GM19025 (cell line): ENCODE data around the gene ABCG1.

Experiments
- ATAC-seq: cut with Tn5 transposase; IDR thresholded peaks from one replicate; pipeline ENCODE4 v1.9.1; 2021; ENCODE audit warnings: mild to moderate bottlenecking, low read depth, moderate library complexity; ENCODE audit not compliant: unreplicated experiment

The ABCG1 gene

DNA sequence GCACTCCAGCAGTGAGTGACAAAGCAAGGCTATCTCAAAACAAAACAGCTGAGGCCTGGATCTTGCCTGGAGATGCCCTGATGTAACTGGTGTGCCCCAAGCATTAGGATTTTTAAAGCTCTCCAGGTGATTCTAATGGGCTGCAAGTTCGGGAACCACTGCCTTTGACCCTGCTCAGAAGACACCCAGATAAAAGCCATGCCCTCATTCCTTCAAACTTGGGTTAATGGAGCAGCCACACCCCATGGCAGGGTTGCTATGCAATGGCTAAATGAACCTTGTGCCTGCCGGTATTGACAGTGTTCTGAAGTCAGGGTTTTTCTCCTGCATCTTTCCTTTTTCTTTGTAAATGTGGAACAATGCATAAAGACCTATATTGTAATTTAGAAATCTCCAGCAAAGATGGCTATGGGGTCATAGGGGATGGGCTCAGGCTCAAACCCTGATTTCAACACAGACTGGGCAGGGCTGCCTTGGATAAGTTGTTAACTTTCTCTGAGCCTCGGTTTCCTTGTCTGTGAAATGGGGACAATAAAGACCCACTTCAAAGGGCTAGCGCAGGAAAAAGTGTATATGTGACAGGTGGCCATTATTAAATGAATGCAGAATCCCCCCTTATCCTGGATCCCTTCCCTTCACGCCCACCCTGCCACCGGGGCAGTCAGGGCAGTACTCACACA is 95.8 kb downstream of the ABCG1 start:
- no peak for ATAC-seq

DNA sequence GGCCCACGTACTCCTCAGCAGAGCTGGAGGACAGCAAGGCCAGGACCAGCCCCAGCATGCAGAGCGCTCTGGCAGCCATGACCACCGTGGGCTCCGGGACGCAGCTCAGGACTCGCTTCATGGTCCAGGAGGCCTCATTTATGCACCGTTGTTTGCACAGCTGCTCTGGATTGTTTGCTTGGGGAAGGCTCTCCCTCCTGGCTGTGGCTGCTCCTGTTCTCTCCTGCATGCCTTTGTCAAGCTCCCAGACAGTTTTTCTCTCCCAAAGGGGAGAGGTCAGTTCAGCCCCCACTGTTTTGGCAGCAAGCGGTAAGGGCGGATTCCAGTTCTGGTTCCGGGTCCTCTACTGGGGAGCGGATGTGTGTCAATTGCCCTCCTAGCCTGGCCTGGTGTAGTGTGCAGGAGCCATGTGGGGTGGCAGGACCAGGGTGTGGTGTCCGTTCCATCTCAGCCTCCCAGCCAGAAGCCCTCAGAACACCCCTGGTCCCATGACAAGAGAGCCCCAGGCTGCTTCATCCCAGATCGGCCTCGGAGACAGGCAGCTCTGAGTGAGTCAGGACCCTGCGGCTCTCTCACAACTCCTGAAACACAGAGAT is 96.5 kb downstream of the ABCG1 start, which contains the start of gene TFF3:
Gene TFF3 (minus strand): TSS at position 114 of the 596 bp plus-strand sequence. CDS start 35 bp downstream, at position 79.
- ATAC-seq = no peak

DNA sequence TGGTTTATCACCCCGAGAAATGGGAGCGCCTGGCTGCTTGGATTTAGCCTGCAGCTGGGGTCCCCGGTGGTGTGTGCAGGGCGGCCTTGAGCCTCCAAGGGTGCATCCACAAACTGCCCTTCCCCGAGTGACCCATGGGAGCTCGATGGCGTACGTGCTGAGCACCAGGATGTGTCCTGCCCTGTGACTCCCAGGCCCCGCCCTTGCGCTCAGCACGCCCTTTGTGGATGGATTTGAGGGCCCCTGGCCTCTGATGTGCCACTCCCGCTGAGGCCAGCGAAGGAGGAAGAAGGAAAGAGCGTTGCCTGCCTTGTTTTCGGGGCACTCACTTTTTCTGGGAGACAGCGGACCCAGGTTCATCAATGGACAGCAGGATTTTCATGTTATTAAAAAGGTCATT is 98.0 kb downstream of the ABCG1 start:
- ATAC-seq = no peak

DNA sequence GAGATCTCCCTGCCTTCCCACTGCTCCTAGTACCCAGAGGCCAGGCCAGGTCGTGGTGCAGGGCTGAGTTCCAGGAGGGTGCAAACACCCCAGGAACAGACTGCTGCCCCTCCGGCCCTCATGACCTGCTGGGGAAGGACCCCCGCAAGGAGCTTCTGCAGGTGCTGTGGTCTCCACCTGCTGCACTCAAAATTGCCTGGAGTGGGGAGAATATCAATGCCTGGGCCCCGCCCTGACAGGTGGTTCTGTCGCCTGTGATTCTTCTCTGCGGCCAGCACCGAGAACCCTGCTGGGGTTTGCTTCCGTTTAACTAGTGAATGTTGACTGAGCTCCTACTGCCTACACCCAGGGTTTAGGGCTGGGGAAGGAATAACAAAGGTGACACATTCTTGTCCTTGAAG is 98.4 kb downstream of the ABCG1 start:
- no peak for ATAC-seq

DNA sequence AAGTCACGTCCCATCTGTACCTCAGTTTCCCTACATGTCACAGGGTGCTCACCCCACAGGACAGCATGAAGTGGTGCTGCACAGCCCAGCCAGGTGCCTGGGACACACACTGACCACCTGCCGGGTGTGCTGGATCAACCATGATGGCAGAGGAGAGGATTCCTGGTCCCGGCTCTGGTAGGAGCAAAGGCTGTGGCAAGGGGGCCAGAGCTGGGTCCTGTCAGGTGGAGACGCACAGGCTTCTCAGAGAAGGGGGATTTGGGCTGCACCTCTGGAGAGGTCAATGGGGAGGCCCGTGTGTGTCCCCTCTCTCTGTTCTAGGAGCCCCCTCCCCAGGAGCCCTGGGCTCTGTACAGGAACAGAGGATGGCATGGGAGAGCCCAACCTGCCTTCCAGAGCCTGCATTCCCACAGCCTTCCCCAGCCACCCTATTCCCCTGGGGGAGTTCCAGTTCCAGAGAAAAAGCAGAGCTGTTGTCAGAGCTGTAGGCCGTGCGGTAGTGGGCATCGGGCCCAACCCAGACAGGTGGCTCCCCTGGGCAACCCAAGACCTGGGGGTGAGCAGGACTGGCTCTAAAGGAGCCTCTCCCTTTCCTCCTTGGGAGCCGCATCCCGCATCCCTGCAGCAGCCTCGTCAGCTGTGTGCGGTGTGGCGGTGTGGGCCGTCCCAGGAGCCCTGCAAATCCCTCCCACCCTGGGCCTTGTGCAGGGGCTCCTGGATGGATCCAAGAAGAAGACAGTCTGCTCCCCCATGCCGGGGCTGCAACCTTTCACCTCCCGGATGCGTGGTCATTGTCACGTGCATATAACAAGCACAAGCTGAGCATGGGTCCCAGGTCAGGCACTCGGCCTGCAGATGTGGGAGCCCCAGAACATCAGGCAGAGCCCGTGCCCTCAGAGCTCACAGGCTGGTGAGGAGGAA is 99.1 kb downstream of the ABCG1 start:
- no peak for ATAC-seq

DNA sequence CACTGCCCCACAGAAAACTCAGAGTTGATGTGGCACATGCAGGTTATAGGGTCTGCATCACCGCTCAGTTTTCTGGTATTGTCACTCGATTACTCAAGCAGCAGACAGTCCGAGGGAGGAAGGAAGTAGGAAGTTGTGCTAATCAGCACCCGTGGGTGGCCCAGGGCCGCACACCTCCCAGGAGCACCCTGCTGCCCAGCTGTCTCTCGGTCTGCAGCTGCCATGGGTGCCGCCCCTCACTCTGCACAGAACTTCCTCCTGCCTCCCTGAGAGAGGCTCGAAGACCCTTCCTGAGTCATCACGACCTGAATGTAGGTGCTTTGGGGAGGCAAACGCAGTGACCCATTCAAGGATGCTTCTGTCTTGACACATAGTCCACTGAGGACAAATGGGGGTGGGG is 100.4 kb downstream of the ABCG1 start:
- ATAC-seq = no peak

DNA sequence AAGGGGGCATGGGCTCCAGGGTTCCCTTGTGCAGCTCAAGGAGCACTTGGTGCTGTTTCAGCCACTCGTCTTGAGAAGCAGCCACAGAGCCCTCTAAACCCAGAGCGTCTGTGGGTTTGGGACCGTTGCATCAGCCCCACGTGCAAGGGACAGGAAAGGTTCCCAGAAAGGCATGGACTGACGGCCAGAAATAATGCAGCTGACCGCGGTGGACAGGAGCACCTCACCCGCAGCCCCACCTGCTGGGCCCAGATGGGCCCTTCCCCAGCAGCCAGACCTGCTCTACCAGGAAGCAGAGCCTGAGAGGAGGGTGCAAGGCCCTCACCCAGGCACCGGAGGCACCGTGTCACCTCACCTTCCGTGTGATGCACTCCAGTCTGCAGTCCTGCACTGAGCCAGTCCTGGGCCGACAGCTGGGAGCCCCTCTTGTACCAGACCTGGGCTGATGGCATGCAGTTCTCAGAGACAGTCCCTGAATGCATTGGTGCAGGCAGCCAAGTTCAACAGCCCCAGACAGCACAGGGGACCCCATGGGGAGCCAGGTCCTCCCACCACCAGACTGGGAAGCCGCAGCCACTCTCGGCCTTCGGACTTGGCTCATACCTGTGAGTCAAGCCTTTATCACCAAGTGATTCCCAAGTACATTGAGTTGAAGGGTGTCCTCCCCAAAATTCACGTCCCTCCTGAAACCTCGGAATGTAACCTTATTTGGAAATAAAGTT is 101.1 kb downstream of the ABCG1 start:
- no peak for ATAC-seq

DNA sequence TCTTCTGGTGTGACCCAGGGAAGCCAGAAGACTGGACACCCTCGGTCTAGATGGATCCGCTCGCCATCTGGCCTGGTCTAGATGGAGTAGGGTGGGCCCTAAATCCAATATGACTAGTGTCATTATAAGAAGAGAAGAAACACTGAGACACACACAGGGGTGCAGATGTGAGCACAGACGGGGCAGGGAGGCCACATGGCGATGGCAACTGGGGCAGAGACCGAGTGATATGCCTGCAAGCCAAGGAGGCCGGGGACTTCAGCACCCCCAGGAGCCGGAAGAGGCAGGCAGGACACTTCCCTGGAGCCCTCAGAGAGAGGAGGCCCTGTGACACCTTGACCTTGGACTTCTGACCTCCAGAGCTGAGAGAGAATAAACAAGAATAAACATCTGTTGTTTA is 101.9 kb downstream of the ABCG1 start:
- no peak for ATAC-seq

DNA sequence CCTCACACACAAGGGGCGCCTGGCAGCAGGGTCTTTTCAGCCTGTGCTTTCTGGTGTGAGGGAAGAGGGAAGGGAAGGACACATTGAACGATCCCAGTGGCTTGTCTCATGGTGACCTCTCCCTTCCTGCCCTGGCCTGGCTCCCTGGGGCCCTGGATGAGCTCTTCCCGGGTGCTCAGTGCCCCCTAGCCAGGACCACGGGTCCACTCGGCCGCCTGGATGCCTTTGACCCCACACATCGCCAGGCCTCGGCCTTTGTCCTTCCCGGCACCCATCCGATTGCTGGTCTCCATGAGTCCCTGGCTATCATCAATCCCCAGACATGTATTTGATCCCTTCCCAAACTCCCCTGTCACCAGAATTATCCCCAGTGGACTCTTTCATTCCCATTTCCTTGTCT is 102.3 kb downstream of the ABCG1 start:
- no peak for ATAC-seq

DNA sequence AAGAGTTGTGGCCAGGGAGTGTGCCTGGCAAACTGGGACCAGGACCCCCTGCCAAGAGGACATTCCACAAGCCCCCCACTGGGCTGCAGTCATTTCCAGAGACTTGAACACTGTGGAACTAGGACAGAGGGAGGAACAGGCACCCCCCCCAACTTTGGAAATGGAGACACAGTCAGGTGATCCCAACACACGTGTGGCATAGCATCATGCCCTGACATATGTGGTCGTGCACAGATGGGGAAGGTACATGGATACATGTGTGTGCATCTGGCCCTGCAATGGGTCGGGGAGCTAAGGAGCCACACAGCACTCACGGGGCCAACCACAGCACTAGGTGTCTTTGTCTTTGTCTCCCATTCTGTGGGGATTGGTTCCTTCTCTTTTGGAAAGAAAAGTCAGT is 102.9 kb downstream of the ABCG1 start:
- ATAC-seq = no peak

DNA sequence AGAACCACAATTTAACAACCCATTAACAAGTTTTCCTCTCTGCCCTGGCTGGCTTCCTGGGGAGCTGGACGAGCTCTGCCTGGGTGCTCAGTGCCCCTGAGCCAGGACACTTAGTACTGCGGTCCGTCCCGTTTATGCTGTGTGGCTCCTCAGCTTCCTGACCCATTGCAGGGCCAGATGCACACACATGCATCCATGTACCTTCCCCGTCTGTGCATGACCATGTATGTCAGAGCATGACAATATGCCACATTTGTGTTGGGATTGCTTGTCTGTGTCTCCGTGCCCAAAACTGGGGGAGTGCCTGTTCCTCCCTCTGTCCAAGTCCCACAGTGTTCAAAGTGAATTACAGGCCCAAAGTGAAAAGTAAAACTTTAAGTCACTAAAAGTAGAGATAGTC is 106.0 kb downstream of the ABCG1 start:
- ATAC-seq = no peak

DNA sequence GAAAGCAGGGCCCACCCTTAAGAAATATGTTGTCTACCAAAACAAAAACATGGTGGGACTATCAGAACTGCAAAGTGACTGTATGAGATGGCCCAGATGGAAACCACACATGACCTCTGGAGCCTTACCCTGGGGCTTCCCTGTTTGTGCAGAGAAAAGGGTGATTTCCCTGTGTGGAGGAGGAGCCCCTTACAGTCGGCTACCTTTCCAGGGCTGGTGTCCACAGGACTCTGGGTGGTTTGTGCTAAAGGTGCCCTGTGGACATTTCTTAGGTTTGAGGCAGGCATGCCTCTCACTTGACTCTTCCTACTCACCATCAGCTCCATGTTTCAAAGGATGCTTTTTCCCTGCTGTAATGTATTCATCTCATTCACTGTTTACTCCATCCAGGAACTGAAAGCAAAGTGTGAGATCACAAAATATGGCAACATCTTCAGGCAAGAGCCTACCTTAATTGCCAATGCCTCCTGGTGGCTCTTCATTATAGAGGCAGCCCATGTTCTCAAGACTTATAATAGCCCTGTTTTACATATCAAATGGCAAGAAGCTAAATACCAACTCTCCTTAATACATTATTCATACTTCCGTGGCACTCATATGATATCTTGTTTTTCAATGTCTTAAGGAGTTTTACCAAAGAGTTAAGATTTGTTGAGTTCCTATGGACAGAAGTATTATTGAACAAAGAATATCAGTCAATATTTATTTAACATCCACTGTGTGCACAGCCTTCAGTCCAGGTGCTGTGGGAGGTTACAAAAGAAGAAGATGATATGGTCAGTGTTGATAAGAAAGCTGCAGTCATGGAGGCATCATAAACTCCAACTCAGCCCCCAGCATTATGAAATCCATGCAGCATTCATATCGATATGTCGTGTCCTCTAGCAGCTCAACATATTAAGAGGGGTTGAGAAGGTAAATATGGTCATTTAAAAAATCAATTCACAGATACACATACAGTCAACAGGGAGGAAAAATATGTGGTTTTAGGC is 111.7 kb downstream of the ABCG1 start:
- no peak for ATAC-seq

DNA sequence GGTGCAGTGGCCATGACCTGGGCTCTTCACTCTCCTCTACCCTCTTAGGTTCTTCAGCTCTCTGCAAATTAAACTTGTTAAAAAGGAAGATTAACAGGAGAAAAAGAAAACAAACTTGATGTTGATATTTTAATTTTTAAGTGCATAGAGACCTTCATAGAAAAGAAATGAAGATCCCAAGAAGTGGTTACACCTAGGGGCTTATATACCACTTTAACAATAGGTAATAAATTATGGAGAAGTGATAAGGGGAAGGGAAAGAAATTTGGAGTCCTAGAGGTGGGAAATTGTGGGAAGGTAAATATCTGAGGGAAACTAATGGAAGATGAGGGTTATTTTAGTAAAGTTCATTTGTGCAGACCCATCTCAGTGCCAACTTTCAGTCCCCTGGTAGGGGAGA is 112.7 kb downstream of the ABCG1 start:
- no peak for ATAC-seq

DNA sequence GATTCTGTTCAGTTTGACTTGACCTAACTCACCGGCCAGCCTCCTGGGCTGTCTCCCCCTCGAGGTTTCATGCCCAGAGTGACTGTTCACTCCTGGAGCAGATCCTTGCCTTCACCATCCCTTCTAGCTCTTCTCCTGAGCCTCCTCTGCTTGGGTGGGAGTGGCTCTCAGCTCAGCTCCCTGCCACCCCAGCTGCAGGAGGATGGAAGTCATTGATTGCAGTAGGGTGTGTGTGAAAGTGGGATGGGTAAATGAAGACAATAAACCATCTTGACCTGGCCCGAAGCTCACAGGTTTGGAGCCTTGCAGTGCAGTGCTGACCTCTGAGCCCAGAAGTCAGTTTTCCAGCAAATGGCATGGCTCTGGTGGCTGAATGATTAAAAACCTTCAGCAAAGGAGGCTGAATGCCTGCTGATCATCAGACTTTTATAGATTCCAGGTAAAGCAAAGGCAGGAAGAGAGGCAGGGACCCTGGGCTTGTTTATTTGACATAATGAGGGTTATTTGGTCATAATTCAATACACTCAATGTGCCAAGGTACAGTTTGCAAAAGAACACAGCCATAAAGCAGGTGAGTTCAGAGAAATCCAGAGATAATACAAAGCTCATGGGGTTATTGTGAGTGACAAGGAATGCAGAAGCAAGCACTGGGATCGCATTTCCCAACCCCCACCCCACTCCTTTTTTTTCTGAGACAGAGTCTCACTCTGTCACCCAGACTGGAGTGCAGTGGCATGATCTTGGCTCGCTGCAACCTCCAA is 113.8 kb downstream of the ABCG1 start:
- ATAC-seq = no peak

DNA sequence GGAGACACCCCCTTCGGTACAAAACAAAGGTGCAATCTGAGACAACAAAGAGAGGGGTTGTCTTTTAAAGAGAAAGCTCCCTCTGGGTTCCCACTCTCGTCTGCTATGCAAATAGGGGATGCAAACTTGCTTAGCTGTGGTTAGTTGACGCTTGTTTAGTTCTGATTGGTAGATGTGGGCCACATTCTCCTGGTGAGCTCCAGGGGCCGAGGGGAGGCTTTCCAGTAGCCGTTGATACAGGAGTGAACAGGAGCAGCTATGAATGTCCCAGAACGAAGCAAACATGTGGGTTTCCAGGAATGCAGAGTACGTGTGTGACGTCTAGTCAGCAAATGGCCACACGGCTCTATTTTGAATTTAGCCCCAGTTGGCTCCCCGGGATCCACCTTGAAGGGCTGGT is 117.1 kb downstream of the ABCG1 start:
- no peak for ATAC-seq

DNA sequence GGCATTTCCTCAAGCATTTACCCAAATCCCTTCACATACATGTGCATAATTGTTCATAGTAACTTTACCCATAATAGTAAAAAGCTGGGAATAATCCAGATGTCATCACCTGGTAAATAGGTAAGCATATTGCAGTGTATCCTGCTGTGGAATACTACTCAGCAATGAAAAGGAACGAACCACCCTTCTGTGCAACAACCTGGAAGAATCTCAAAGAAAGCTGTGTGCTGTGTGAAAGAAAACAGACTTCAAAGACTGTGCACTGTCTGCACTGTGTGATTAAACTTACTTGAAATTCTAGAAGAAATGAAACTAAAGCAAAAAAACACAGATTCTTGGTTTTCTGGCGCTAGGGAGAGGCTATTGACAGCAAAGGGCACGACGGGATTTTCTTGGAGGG is 118.3 kb downstream of the ABCG1 start:
- ATAC-seq = no peak

DNA sequence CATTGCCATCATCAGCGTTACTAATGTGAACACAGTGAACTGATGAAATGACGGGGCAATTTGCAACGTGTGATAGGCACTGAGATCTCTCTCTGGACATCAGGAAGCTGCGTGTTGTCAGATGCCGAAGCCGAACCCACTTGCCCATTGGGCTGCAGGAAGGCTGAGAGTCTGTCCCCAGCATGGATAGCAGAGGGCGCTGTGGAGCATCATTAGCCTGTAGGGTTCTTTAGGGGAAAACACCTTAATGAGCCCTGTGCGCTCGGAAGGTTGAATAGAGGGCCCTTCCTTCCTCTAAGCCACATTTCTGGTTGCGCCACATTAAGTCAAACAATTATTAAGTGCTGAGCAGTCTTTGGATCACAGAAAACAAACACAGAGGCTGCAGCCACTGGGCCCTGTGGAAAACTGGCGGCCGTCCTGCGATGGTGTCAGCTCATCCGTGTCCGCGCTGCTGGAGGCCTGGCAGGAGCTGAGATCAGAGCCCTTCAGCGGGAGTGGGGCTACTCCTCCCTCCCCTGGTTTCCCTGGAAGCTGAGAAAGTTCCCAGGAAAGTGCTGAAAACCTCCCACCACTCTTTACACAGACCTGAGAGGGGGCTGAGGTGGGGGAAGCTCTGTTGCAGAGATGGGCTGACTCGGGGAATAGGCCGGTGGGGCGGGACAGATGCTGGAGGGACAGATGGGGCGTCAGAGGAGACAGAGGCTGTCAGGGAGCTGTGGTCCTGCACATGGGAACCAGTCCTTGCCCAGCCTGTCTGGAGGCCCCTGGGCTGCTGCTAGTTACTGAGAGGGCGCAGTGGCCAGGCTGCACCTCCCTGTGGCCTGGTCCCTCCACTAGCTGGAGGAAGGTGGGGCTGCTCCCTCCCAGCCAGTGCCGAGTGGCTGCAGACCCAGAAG is 119.1 kb downstream of the ABCG1 start:
- no peak for ATAC-seq
